ENCODE data around the gene PLTP.

Gene PLTP

GRCh38 chr20:45880988-45881788, 30.8 kb downstream of the PLTP start, which contains the start of gene ZSWIM1 (continued):
- TF ChIP-seq PBX3 (CRISPR knock-in tag; IDR thresholded peaks at IDR 0.05), result peak; percentile 97; the same call in 1 of the 2 replicates
- TF ChIP-seq ZBTB48 (tag by site-specific recombination; IDR thresholded peaks at IDR 0.05), result no peak
- peak; percentile 79 for TF ChIP-seq YY1 (tag by site-specific recombination; IDR thresholded peaks at IDR 0.05)
- TF ChIP-seq ZNF148 (tag by site-specific recombination; IDR thresholded peaks at IDR 0.05; ENCODE audit: borderline replicate concordance), result no peak
- no peak for TF ChIP-seq ZNF571 (tag by site-specific recombination; IDR thresholded peaks at IDR 0.05)
- TF ChIP-seq PATZ1 (tag by site-specific recombination; IDR thresholded peaks at IDR 0.05), result no peak
- peak; percentile 45; the same call in 1 of the 2 replicates for TF ChIP-seq SP7 (tag by site-specific recombination; IDR thresholded peaks at IDR 0.05)
- TF ChIP-seq PRDM4 (tag by site-specific recombination; IDR thresholded peaks at IDR 0.05), result 0 out of 2 replicates have a peak, but pooled peaks have one; percentile 27
- TF ChIP-seq ZNF747 (tag by site-specific recombination; IDR thresholded peaks at IDR 0.05), result no peak
- TF ChIP-seq ZNF692 (tag by site-specific recombination; IDR thresholded peaks at IDR 0.05), result 0 out of 2 replicates have a peak, but pooled peaks have one; percentile 19
- TF ChIP-seq ZBTB6 (tag by site-specific recombination; IDR thresholded peaks at IDR 0.05), result no peak
- 0 out of 2 replicates have a peak, but pooled peaks have one; percentile 32 for TF ChIP-seq ZNF366 (tag by site-specific recombination; conservative IDR thresholded peaks at IDR 0.05)
- TF ChIP-seq PRDM1 (tag by site-specific recombination; IDR thresholded peaks at IDR 0.05), result peak; percentile 77
